Tibial artery (tissue), 4 donors: ENCODE measurements around the gene ADARB2.
"Not testable (repeated sequence)": the region's sequence is repeated elsewhere in the genome, so short reads cannot be mapped to it uniquely, and the experiment has no call there.

Source experiments
- DNase-seq, 2 donors: peaks; one replicate each; pipeline ENCODE4 v3.0.0-alpha.2; 2019
- H3K27ac ChIP-seq, 2 donors: fragments of 200-600 bp; sonication (generic) in 1 of 2; 1 replicate in 1 of 2; 2 replicates in 1 of 2; pipeline ENCODE4 v1.5.1; 2018 to 2019; ENCODE audit warnings: mild to moderate bottlenecking in 1 of 2
- H3K27me3 ChIP-seq, 2 donors: fragments of 200-600 bp; sonication (generic) in 1 of 2; one replicate each; pipeline versions ENCODE4 v1.5.1 to v1.6.0; 2016 to 2019
- H3K36me3 ChIP-seq, 3 donors: fragments of 200-600 bp; sonication (generic) in 2 of 3; one replicate each; pipeline ENCODE4 v1.5.1; 2016 to 2019; ENCODE audit warnings: mild to moderate bottlenecking in 2 of 3
- H3K4me1 ChIP-seq, 4 donors: fragments of 200-600 bp; sonication (generic) in 2 of 4; 1 replicate in 3 of 4; 2 replicates in 1 of 4; pipeline ENCODE4 v1.5.1; 2016 to 2019
- H3K4me3 ChIP-seq, 2 donors: fragments of 200-600 bp; sonication (generic) in 1 of 2; 1 replicate in 1 of 2; 2 replicates in 1 of 2; pipeline ENCODE4 v1.5.1; 2018 to 2019; ENCODE audit warnings: mild to moderate bottlenecking in 2 of 2
- H3K9me3 ChIP-seq, 3 donors: fragments of 200-600 bp; sonication (generic) in 1 of 3; one replicate each; pipeline ENCODE4 v1.5.1; 2016 to 2019
- intact Hi-C: fragments of 100-400 bp; cut with DNase I; formaldehyde crosslinking; loops from one replicate; pipeline ENCODE4 v1.15.0; 2023; ENCODE audit warnings: low total_unique reads
- TF ChIP-seq, protein P1 (sequence below), 2 experiments: fragments of 200-600 bp in 1 of 2; fragments of 450-650 bp in 1 of 2; IDR thresholded peaks; one replicate each; pipeline ENCODE4 v1.5.1; 2017 to 2019; ENCODE audit warnings: antibody characterized with exemption in 2 of 2, mild to moderate bottlenecking in 1 of 2, moderate library complexity in 1 of 2

Gene ADARB2

DNA sequence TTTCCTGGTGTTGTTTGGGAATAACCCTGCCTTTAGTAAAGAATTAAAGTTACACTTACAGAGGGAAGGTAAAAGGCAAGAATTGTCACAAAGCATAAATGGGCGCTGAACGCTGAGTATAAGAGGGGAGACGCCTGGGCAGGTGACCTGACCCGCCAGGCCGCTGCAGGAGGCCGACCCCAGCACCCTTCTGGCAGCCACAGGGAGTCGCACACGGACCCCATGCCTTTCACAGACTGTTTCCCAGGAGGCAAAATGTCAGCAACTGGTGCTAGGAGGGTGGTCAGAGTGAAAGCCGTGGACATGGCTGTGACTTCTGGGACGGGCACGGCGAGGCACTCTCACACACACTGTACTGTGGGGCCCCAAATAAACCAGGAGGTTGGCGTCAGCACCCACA is 392.9 kb downstream of the ADARB2 start:
- DNase-seq: no peak
- intact Hi-C loops: no loop called here
- no peak overlapping the region for H3K27ac ChIP-seq

DNA sequence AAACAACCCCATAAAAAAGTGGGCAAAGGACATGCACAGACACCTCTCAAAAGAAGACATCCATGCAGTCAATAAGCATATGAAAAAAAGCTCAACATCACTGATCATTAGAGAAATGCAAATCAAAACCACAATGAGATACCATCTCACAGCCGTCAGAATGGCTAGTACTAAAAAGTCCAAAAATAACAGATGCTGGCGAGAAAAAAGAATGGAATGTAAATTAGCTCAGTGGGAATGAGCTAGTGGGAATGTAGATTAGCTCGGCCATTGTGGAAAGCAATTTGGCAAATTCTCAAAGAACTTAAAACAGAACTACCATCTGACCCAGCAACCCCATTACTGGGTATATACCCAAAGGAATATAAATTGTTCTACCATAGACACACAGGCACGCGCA is 394.1 kb downstream of the ADARB2 start:
- TF ChIP-seq, protein P1, sequence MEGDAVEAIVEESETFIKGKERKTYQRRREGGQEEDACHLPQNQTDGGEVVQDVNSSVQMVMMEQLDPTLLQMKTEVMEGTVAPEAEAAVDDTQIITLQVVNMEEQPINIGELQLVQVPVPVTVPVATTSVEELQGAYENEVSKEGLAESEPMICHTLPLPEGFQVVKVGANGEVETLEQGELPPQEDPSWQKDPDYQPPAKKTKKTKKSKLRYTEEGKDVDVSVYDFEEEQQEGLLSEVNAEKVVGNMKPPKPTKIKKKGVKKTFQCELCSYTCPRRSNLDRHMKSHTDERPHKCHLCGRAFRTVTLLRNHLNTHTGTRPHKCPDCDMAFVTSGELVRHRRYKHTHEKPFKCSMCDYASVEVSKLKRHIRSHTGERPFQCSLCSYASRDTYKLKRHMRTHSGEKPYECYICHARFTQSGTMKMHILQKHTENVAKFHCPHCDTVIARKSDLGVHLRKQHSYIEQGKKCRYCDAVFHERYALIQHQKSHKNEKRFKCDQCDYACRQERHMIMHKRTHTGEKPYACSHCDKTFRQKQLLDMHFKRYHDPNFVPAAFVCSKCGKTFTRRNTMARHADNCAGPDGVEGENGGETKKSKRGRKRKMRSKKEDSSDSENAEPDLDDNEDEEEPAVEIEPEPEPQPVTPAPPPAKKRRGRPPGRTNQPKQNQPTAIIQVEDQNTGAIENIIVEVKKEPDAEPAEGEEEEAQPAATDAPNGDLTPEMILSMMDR (IDR thresholded peaks at IDR 0.05): no peak
- no peaks in the 10 kb centered on the region for H3K36me3 ChIP-seq
- intact Hi-C loops: no loop called here

More for the DNA sequence above, 392.9 kb downstream of the ADARB2 start:
- Histone ChIP-seq H3K4me1 (no peaks in the 10 kb centered on the region), H3K36me3 (no peaks in the 10 kb centered on the region), H3K27me3 (no peaks in the 10 kb centered on the region), H3K4me3 (no peak overlapping the region), H3K9me3 (no peaks in the 10 kb centered on the region)
- TF ChIP-seq, protein P1 (IDR thresholded peaks at IDR 0.05): no peak

DNA sequence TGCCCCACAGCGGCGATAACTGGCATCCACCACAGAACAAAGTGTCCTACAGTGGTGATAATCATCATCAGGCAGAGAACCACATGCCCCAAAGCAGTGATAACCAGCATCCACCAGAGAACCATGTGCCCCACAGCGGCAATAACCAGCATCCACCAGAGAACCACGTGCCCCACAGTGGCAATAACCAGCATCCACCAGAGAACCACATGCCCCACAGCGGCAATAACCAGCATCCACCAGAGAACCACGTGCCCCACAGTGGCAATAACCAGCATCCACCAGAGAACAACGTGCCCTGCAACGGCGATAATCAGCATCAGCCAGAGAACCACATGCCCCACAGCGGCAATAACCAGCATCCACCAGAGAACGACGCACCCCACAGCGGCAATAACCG is 396.3 kb downstream of the ADARB2 start:
- intact Hi-C loops, H3K27me3 ChIP-seq, DNase-seq: not testable (repeated sequence)

More for the DNA sequence above, 394.1 kb downstream of the ADARB2 start:
- Histone ChIP-seq H3K27ac (no peak overlapping the region), H3K27me3 (no peaks in the 10 kb centered on the region), H3K4me3 (no peak overlapping the region), H3K4me1 (no peaks in the 10 kb centered on the region), H3K9me3 (no peaks in the 10 kb centered on the region)
- DNase-seq: no peak

DNA sequence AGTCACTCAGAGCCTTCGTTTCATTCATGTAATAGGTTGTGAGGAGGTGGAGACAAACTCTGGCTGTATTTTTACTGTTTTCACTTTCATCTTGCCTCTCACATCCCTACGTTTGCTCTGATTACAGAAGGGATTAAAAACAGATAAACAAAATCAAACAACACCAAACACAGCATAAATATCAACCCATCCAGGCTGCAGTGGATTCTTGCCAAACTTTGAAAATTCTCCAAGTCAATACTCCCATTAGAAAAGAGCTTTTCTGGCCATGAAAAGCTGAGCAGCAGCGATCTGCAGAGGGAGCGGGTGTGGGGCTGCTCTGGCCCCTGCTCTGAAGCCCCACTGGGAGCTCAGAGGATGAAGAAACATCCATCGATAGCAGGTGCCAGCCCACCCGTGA is 397.9 kb downstream of the ADARB2 start:
- TF ChIP-seq, protein P1 (IDR thresholded peaks at IDR 0.05): no peak
- intact Hi-C loops: no loop called here
- no peaks in the 10 kb centered on the region for H3K27me3 ChIP-seq
- no peak overlapping the region for H3K4me3 ChIP-seq
- no peaks in the 10 kb centered on the region for H3K9me3 ChIP-seq
- DNase-seq: no peak
- no peaks in the 10 kb centered on the region for H3K36me3 ChIP-seq
- no peak overlapping the region for H3K27ac ChIP-seq
- no peaks in the 10 kb centered on the region for H3K4me1 ChIP-seq

More for the DNA sequence above, 396.3 kb downstream of the ADARB2 start:
- not testable (repeated sequence) for H3K4me1 ChIP-seq, H3K9me3 ChIP-seq, H3K36me3 ChIP-seq, H3K4me3 ChIP-seq, H3K27ac ChIP-seq

DNA sequence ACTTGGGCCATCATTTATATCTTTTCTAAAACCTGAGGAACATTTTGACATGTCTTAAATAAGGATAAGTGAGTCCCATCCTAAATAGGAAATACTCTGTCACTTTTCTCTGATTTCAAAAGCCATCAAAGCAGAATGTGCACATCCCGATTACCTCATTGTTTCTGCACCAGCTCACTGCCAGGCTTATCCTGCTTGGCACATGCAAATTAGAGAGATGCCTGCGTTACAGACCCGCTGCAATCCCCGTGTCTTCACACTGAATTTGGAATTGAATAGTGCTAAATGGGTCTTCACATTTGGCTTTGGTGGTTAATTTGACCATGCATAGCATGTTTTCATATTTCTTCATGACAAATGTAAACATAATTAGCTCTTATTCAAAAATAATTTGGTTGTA is 401.7 kb downstream of the ADARB2 start:
- Histone ChIP-seq H3K4me1 (no peaks in the 10 kb centered on the region), H3K27me3 (no peaks in the 10 kb centered on the region), H3K27ac (no peak overlapping the region), H3K4me3 (no peak overlapping the region), H3K36me3 (no peaks in the 10 kb centered on the region), H3K9me3 (no peaks in the 10 kb centered on the region)
- TF ChIP-seq, protein P1 (IDR thresholded peaks at IDR 0.05): no peak
- intact Hi-C loops: no loop called here
- no peak for DNase-seq

DNA sequence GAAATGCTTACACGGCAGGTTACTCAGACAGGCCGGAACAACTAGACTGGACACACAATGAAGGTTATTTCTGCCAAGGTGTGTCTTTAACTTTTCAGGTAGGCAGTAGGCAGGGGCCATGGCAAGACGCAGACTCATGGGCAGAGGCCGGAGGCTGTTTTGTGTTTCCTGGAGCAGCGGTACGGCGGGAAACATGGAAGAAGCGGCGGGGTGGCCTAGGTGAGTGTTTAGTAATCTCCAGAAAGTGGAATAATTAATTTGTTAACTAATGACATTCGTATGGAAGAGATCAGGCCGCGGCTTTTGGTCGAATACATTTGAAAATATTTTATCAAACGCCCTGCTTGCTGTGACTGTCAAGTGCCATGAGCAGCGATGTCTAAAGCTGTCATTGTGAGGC is 403.3 kb downstream of the ADARB2 start:
- H3K4me1 ChIP-seq: no peaks in the 10 kb centered on the region
- no peak overlapping the region for H3K4me3 ChIP-seq
- H3K36me3 ChIP-seq: no peaks in the 10 kb centered on the region
- no peak for DNase-seq
- H3K9me3 ChIP-seq: no peaks in the 10 kb centered on the region
- H3K27ac ChIP-seq: no peak overlapping the region
- TF ChIP-seq, protein P1 (IDR thresholded peaks at IDR 0.05): no peak
- intact Hi-C loops: no loop called here
- no peaks in the 10 kb centered on the region for H3K27me3 ChIP-seq
